HG03175 (cell line): ENCODE data around the gene NSD2.

ENCODE experiments used
- ATAC-seq: cut with Tn5 transposase; IDR thresholded peaks from one replicate; pipeline ENCODE4 v1.9.1; 2021; ENCODE audit warnings: mild to moderate bottlenecking, moderate library complexity; ENCODE audit not compliant: unreplicated experiment

The NSD2 gene

GRCh38 chr4:1938027-1938426 is 66.8 kb downstream of the NSD2 start:
- ATAC-seq, result no peak

GRCh38 chr4:1939664-1940509 is 68.7 kb downstream of the NSD2 start:
- no peak for ATAC-seq

GRCh38 chr4:1940566-1940965 is 69.4 kb downstream of the NSD2 start:
- ATAC-seq, result no peak

- ATAC-seq, result no peak
Measured at GRCh38 chr4:1943928-1944327, 72.7 kb downstream of the NSD2 start.

- ATAC-seq, result no peak
Measured at GRCh38 chr4:1945124-1945895, 74.1 kb downstream of the NSD2 start.

- no peak for ATAC-seq
Measured at GRCh38 chr4:1945912-1946311, 74.7 kb downstream of the NSD2 start.

GRCh38 chr4:1948232-1948631 is 77.0 kb downstream of the NSD2 start:
- no peak for ATAC-seq

- no peak for ATAC-seq
Measured at GRCh38 chr4:1948892-1949436, 77.8 kb downstream of the NSD2 start.

GRCh38 chr4:1950369-1950768 is 79.2 kb downstream of the NSD2 start:
- no peak for ATAC-seq

GRCh38 chr4:1952058-1952700 is 81.0 kb downstream of the NSD2 start:
- ATAC-seq, result no peak

GRCh38 chr4:1952719-1953118 is 81.5 kb downstream of the NSD2 start:
- no peak for ATAC-seq

- no peak for ATAC-seq
Measured at GRCh38 chr4:1953335-1953734, 82.1 kb downstream of the NSD2 start.

- ATAC-seq, result no peak
Measured at GRCh38 chr4:1956631-1957030, 85.4 kb downstream of the NSD2 start.

- no peak for ATAC-seq
Measured at GRCh38 chr4:1958276-1959103, 87.3 kb downstream of the NSD2 start.

GRCh38 chr4:1959104-1959384 is 87.9 kb downstream of the NSD2 start:
- ATAC-seq, result no peak

- no peak for ATAC-seq
Measured at GRCh38 chr4:1960170-1960825, 89.1 kb downstream of the NSD2 start.

- ATAC-seq, result no peak
Measured at GRCh38 chr4:1961038-1961437, 89.8 kb downstream of the NSD2 start.

- ATAC-seq, result no peak
Measured at GRCh38 chr4:1961563-1961962, 90.4 kb downstream of the NSD2 start.

- ATAC-seq, result no peak
Measured at GRCh38 chr4:1962980-1963379, 91.8 kb downstream of the NSD2 start.

- no peak for ATAC-seq
Measured at GRCh38 chr4:1964443-1964842, 93.2 kb downstream of the NSD2 start.
